Testis (tissue), 2 donors: ENCODE results near the gene GMDS.

Experiments
- POLR2A ChIP-seq: fragments of 450-650 bp; IDR thresholded peaks from one replicate; pipeline ENCODE4 v1.6.1; 2017; ENCODE audit warnings: antibody characterized with exemption, mild to moderate bottlenecking, moderate library complexity
- TF ChIP-seq, protein P1 (sequence below), 3 experiments: fragments of 450-650 bp in 2 of 3; fragments of 200-600 bp in 1 of 3; sonication (generic) in 1 of 3; IDR thresholded peaks; one replicate each; pipeline ENCODE4 v1.5.1; 2016 to 2019; ENCODE audit warnings: antibody characterized with exemption in 3 of 3, mild to moderate bottlenecking in 2 of 3, moderate library complexity in 1 of 3

DNA sequence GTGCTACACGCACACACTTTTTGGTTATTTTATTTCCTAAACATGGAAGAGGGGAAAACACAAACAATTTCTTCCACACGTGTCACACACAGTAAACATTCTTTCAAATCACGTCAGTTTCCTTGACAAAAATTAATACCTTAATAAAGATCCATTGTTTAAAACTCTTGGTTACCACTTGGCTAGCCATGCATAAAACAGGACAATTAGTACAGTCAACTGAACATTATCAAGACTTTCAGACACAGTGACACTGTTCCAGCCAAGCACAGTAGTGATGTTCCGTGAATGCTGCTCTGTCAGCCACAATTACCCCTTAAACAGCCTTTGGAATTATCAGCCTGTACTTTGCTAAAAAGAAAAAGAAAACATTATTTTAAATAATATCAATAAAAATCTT, 50.8 kb downstream of the GMDS start:
- TF ChIP-seq, protein P1, sequence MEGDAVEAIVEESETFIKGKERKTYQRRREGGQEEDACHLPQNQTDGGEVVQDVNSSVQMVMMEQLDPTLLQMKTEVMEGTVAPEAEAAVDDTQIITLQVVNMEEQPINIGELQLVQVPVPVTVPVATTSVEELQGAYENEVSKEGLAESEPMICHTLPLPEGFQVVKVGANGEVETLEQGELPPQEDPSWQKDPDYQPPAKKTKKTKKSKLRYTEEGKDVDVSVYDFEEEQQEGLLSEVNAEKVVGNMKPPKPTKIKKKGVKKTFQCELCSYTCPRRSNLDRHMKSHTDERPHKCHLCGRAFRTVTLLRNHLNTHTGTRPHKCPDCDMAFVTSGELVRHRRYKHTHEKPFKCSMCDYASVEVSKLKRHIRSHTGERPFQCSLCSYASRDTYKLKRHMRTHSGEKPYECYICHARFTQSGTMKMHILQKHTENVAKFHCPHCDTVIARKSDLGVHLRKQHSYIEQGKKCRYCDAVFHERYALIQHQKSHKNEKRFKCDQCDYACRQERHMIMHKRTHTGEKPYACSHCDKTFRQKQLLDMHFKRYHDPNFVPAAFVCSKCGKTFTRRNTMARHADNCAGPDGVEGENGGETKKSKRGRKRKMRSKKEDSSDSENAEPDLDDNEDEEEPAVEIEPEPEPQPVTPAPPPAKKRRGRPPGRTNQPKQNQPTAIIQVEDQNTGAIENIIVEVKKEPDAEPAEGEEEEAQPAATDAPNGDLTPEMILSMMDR (IDR thresholded peaks at IDR 0.05), result no peak
- no peak for TF ChIP-seq POLR2A
